Gastroesophageal sphincter (tissue), 4 donors: ENCODE results near the gene ZCWPW1. TPM values are rescaled to one million over a fixed set of nuclear protein-coding genes. Genes with fewer than 3 reads are reported as not detected.

ENCODE experiments used
- ATAC-seq: fragments of 150-250 bp; one replicate; pipeline ENCODE4 v1.9.1; 2016; ENCODE audit warnings: mild to moderate bottlenecking, moderate library complexity
- H3K27ac ChIP-seq, 4 donors: fragments of 200-600 bp; sonication (generic) in 3 of 4; 1 replicate in 3 of 4; 2 replicates in 1 of 4; pipeline ENCODE4 v1.5.1; 2016 to 2019
- H3K27me3 ChIP-seq: fragments of 200-600 bp; sonication (generic); one replicate; pipeline ENCODE4 v1.5.1; 2019
- H3K36me3 ChIP-seq, 2 donors: fragments of 200-600 bp; sonication (generic); one replicate each; pipeline ENCODE4 v1.5.1; 2019; ENCODE audit warnings: control low read depth in 1 of 2
- H3K4me1 ChIP-seq, 3 donors: fragments of 200-600 bp; sonication (generic); 1 replicate in 2 of 3; 2 replicates in 1 of 3; pipeline ENCODE4 v1.5.1; 2016 to 2019; ENCODE audit warnings: control low read depth in 2 of 3
- H3K4me3 ChIP-seq, 2 donors: fragments of 200-600 bp; sonication (generic); one replicate each; pipeline ENCODE4 v1.5.1; 2019; ENCODE audit warnings: mild to moderate bottlenecking in 1 of 2, moderate library complexity in 1 of 2
- H3K9me3 ChIP-seq, 3 donors: fragments of 200-600 bp; sonication (generic); one replicate each; pipeline ENCODE4 v1.5.1; 2017 to 2019; ENCODE audit warnings: control low read depth in 2 of 3
- EP300 ChIP-seq: sonication (generic); formaldehyde crosslinking; IDR thresholded peaks from one replicate; pipeline ENCODE4 v1.6.1; 2017; ENCODE audit warnings: antibody characterized with exemption, mild to moderate bottlenecking
- POLR2A ChIP-seq, 2 donors: fragments of 450-650 bp; IDR thresholded peaks; one replicate each; pipeline ENCODE4 v1.6.1; 2017; ENCODE audit warnings: antibody characterized with exemption in 2 of 2, mild to moderate bottlenecking in 2 of 2, moderate library complexity in 1 of 2
- POLR2AphosphoS5 ChIP-seq: sonication (generic); formaldehyde crosslinking; IDR thresholded peaks from one replicate; pipeline ENCODE4 v1.6.1; 2017; ENCODE audit warnings: antibody characterized with exemption
- WGBS, 2 donors: methylation state at CpG; one replicate each; pipeline ENCODE4 v1.1.5; 2018; ENCODE audit warnings: low coverage in 1 of 2; 5-methylcytosine and 5-hydroxymethylcytosine counted together
- total RNA-seq, 4 donors: library from RNA; depleted of rRNA; stranded (reverse); fragments of >200 nt; gene quantifications; one replicate each; pipeline ENCODE4 v1.1.0, GENCODE V29; 2016
- TF ChIP-seq, protein P1 (sequence below), 4 experiments: fragments of 200-600 bp in 2 of 4; fragments of 450-650 bp in 2 of 4; sonication (generic) in 1 of 4; IDR thresholded peaks; one replicate each; pipeline ENCODE4 v1.5.1; 2017 to 2019; ENCODE audit warnings: antibody characterized with exemption in 4 of 4, mild to moderate bottlenecking in 2 of 4, moderate library complexity in 2 of 4

Gene ZCWPW1
- total RNA-seq, 4 donors from 2014 or later = 4.9 to 8.2 (median 5.8) TPM

DNA sequence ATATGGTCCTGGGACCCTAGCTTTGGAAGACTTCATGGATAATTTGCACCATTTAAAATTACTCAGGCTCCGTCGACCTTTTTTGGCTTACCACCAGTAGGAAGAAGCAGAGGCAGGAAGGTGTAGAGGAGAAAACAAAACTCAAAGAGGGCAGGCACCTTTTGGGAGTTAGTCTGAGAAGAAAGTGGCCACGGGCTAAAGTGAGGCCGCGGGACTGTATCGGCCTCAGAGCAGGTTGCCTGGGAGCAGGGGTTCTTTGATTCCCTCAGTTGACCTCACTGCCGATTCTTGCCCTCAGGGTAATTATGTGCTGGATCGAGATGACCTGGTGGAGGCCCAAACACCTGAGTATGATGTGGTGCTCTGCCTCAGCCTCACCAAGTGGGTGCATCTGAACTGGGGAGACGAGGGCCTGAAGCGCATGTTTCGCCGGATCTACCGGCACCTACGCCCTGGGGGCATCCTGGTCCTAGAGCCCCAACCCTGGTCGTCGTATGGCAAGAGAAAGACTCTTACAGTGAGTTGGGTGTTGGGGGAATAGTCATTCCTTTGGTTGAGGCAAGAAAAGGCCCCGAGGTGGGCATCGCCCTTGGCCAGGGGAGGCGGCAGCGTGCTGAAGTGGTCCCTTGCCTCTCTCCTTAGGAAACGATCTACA is 4.2 kb upstream of the ZCWPW1 start:
- Histone ChIP-seq H3K36me3 (peaks cover 0 to 39% of the 10 kb centered on the region in 2 donors), H3K9me3 (no peaks in the 10 kb centered on the region), H3K4me1 (peaks cover 0 to 70% (median 34%) of the 10 kb centered on the region in 3 donors), H3K27me3 (no peaks in the 10 kb centered on the region), H3K27ac (peak overlapping the region in 2 of 4 donors; percentile 21 to 98), H3K4me3 (no peak overlapping the region)
- no peak for ATAC-seq
- 78 to 100% methylated on average over 1 to 7 of the region's 21 CpGs for WGBS, 2 donors
- TF ChIP-seq POLR2AphosphoS5 (no peak), EP300 (no peak), POLR2A (IDR thresholded peaks at IDR 0.05) (no peak)
- TF ChIP-seq, protein P1, sequence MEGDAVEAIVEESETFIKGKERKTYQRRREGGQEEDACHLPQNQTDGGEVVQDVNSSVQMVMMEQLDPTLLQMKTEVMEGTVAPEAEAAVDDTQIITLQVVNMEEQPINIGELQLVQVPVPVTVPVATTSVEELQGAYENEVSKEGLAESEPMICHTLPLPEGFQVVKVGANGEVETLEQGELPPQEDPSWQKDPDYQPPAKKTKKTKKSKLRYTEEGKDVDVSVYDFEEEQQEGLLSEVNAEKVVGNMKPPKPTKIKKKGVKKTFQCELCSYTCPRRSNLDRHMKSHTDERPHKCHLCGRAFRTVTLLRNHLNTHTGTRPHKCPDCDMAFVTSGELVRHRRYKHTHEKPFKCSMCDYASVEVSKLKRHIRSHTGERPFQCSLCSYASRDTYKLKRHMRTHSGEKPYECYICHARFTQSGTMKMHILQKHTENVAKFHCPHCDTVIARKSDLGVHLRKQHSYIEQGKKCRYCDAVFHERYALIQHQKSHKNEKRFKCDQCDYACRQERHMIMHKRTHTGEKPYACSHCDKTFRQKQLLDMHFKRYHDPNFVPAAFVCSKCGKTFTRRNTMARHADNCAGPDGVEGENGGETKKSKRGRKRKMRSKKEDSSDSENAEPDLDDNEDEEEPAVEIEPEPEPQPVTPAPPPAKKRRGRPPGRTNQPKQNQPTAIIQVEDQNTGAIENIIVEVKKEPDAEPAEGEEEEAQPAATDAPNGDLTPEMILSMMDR (IDR thresholded peaks at IDR 0.05) = no peak

DNA sequence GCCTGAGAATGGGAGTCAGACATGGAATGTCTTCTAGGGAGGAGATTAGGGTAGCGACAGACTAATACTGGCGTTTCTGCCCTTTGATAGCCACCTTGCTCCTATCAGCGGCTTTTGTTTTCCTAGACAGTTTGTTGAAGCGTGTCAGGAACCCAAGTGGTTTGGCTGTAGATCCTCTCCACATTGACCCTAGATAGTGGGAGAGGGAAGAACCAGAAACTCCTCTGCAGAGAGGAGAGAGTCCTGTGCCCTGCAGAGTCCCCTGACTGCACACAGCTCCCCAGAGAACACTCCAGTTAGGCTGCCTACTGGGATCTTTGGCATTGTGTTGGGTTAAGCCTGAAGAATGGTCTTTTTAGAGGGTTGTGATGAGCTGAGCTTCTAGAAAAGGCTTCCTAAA is 3.5 kb upstream of the ZCWPW1 start:
- H3K4me3 ChIP-seq = no peak overlapping the region
- no peaks in the 10 kb centered on the region for H3K27me3 ChIP-seq
- ATAC-seq = no peak
- H3K27ac ChIP-seq = peak overlapping the region in 1 of 4 donors; percentile 98
- H3K9me3 ChIP-seq = no peaks in the 10 kb centered on the region
- 70 to 94% methylated on average over 2 of the region's 4 CpGs for WGBS, 2 donors
- H3K4me1 ChIP-seq = peaks cover 0 to 72% (median 34%) of the 10 kb centered on the region in 3 donors
- H3K36me3 ChIP-seq = peaks cover 0 to 39% of the 10 kb centered on the region in 2 donors
- TF ChIP-seq, protein P1 (IDR thresholded peaks at IDR 0.05) = no peak
- no peak for TF ChIP-seq POLR2A (IDR thresholded peaks at IDR 0.05)
- TF ChIP-seq EP300 = no peak
- no peak for TF ChIP-seq POLR2AphosphoS5

DNA sequence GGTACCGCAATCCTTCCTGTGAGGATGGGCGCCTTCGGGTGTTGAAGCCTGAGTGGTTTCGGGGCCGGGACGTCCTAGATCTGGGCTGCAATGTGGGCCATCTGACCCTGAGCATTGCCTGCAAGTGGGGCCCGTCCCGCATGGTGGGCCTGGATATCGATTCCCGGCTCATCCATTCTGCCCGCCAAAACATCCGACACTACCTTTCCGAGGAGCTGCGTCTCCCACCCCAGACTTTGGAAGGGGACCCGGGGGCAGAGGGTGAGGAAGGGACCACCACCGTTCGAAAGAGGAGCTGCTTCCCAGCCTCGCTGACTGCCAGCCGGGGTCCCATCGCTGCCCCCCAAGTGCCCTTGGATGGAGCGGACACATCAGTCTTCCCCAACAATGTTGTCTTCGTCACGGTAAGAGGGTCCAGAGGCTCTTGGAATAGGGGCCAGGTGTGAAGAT is 2.8 kb upstream of the ZCWPW1 start:
- peaks cover 0 to 66% (median 34%) of the 10 kb centered on the region in 3 donors for H3K4me1 ChIP-seq
- no peaks in the 10 kb centered on the region for H3K9me3 ChIP-seq
- peaks cover 0 to 39% of the 10 kb centered on the region in 2 donors for H3K36me3 ChIP-seq
- peak overlapping the region in 1 of 2 donors; percentile 95 for H3K4me3 ChIP-seq
- H3K27me3 ChIP-seq = no peaks in the 10 kb centered on the region
- TF ChIP-seq, protein P1 (IDR thresholded peaks at IDR 0.05) = no peak
- no peak for TF ChIP-seq POLR2A (IDR thresholded peaks at IDR 0.05)
- TF ChIP-seq EP300 = no peak
- no peak for TF ChIP-seq POLR2AphosphoS5
- WGBS, 2 donors = 100% methylated on average over 3 of the region's 23 CpGs; no CpG with 5 or more reads in 1 of the 2 donors
- peak overlapping the region in 3 of 4 donors; percentile 98 to 99 (median 99) for H3K27ac ChIP-seq
- ATAC-seq = no peak

DNA sequence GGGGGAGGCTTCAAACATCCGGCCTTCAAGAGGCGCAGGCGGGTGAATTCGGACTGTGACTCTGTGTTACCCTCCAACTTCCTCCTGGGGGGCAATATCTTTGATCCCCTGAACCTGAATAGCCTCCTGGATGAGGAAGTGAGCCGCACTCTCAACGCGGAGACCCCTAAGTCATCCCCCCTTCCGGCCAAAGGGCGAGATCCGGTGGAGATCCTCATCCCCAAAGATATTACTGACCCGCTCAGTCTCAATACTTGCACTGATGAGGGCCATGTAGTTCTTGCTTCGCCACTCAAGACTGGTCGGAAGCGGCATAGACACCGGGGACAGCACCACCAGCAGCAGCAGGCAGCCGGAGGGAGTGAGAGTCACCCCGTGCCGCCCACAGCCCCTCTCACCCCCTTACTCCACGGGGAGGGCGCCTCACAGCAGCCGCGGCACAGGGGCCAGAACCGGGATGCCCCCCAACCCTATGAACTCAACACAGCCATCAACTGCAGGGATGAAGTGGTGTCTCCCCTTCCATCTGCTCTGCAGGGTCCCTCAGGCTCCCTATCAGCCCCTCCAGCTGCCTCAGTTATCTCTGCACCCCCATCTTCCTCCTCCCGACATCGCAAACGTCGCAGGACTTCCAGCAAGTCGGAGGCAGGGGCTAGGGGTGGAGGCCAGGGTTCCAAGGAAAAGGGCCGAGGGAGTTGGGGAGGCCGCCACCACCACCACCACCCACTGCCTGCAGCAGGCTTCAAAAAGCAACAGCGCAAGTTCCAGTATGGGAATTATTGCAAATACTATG is 2.2 kb upstream of the ZCWPW1 start:
- TF ChIP-seq POLR2AphosphoS5 = no peak
- no peak for TF ChIP-seq EP300
- TF ChIP-seq, protein P1 (IDR thresholded peaks at IDR 0.05) = no peak
- TF ChIP-seq POLR2A (IDR thresholded peaks at IDR 0.05) = no peak
- peaks cover 0 to 64% (median 34%) of the 10 kb centered on the region in 3 donors for H3K4me1 ChIP-seq
- 5 to 94% methylated on average over 3 to 16 of the region's 31 CpGs for WGBS, 2 donors
- H3K36me3 ChIP-seq = peaks cover 0 to 39% of the 10 kb centered on the region in 2 donors
- H3K27me3 ChIP-seq = no peaks in the 10 kb centered on the region
- H3K9me3 ChIP-seq = no peaks in the 10 kb centered on the region
- peak overlapping the region; percentile 91 to 95 for H3K4me3 ChIP-seq
- ATAC-seq = no peak
- H3K27ac ChIP-seq = peak overlapping the region; percentile 94 to 99 (median 98)
